Measurements from ENCODE around the gene SLC25A47.

DNA sequence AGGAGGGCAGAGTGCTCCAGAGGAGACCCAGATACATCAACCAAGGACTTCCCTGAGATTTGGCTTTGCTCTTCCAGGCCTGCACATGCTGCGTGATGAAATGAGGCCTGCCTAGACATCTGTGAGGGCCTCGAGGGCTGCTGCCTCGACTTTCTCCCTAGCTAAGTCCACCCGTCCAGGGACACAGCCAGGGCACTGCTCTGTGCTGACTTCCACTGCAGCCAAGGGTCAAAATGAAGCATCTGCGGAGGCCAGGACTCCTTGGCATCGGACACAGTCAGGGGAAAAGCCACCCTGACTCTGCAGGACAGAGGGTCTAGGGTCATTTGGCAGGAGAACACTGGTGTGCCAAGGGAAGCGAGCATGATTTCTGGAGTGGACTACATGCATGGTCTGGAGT, 10.7 kb downstream of the SLC25A47 start:
- TF ChIP-seq, protein P1, sequence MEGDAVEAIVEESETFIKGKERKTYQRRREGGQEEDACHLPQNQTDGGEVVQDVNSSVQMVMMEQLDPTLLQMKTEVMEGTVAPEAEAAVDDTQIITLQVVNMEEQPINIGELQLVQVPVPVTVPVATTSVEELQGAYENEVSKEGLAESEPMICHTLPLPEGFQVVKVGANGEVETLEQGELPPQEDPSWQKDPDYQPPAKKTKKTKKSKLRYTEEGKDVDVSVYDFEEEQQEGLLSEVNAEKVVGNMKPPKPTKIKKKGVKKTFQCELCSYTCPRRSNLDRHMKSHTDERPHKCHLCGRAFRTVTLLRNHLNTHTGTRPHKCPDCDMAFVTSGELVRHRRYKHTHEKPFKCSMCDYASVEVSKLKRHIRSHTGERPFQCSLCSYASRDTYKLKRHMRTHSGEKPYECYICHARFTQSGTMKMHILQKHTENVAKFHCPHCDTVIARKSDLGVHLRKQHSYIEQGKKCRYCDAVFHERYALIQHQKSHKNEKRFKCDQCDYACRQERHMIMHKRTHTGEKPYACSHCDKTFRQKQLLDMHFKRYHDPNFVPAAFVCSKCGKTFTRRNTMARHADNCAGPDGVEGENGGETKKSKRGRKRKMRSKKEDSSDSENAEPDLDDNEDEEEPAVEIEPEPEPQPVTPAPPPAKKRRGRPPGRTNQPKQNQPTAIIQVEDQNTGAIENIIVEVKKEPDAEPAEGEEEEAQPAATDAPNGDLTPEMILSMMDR (IDR thresholded peaks at IDR 0.05; ENCODE audit: low read length), result no peak
- TF ChIP-seq EZH2 (optimal IDR thresholded peaks at IDR 0.05; ENCODE audit: low read depth, low read length) (no peak), EZH2phosphoT487 (IDR thresholded peaks at IDR 0.05; ENCODE audit: low read length) (no peak)

Measured in MM.1S (cell line).